ENCODE measurements around the gene IL23R. TPM values are rescaled to one million over a fixed set of nuclear protein-coding genes. Genes with fewer than 3 reads are reported as not detected.
A peak's percentile ranks its signal among the peaks of the same experiment; 100 is the strongest.
"Not testable (repeated sequence)": the region's sequence is repeated elsewhere in the genome, so short reads cannot be mapped to it uniquely, and the experiment has no call there.

IL23R gene
- polyA plus RNA-seq (ENCODE audit: insufficient read length in 4 of 4): under 1 TPM in 2 of 4 donors, not detected in 2; 0.08 to 0.09 TPM

GRCh38 chr1:67166196-67166595, at the start of gene IL23R:
Gene IL23R (plus strand): TSS chr1:67166454. CDS start chr1:67168121, 1,667 bp downstream.
- DNase-seq (ENCODE audit: low read depth in 4 of 4, low spot score in 2 of 4): no peak

- DNase-seq (ENCODE audit: low read depth in 4 of 4, low spot score in 2 of 4): no peak
Observed at GRCh38 chr1:67118191-67118590, 48.1 kb upstream of the IL23R start.

GRCh38 chr1:67118646-67119045, 47.6 kb upstream of the IL23R start:
- no peak for DNase-seq (ENCODE audit: low read depth in 4 of 4, low spot score in 2 of 4)

- no peak for DNase-seq (ENCODE audit: low read depth in 4 of 4, low spot score in 2 of 4)
Observed at GRCh38 chr1:67120855-67121619, 45.2 kb upstream of the IL23R start.

GRCh38 chr1:67124455-67124854, 41.8 kb upstream of the IL23R start:
- no peak for DNase-seq (ENCODE audit: low read depth in 4 of 4, low spot score in 2 of 4)

GRCh38 chr1:67126111-67126746, 40.0 kb upstream of the IL23R start:
- no peak for DNase-seq (ENCODE audit: low read depth in 4 of 4, low spot score in 2 of 4)

- no peak for DNase-seq (ENCODE audit: low read depth in 4 of 4, low spot score in 2 of 4)
Observed at GRCh38 chr1:67126974-67127373, 39.3 kb upstream of the IL23R start.

- DNase-seq (ENCODE audit: low read depth in 4 of 4, low spot score in 2 of 4): no peak
Observed at GRCh38 chr1:67130673-67131072, 35.6 kb upstream of the IL23R start.

- no peak for DNase-seq (ENCODE audit: low read depth in 4 of 4, low spot score in 2 of 4)
Observed at GRCh38 chr1:67133177-67133576, 33.1 kb upstream of the IL23R start.

GRCh38 chr1:67134695-67135094, 31.6 kb upstream of the IL23R start, which contains the start of gene C1orf141:
Gene C1orf141 (minus strand): TSS chr1:67134970. CDS start chr1:67127240, 7,730 bp downstream.
- DNase-seq (ENCODE audit: low read depth in 4 of 4, low spot score in 2 of 4): peak in 1 of 4 donors; percentile 55

GRCh38 chr1:67135354-67135753, 30.9 kb upstream of the IL23R start:
- DNase-seq (ENCODE audit: low read depth in 4 of 4, low spot score in 2 of 4): no peak

- no peak for DNase-seq (ENCODE audit: low read depth in 4 of 4, low spot score in 2 of 4)
Observed at GRCh38 chr1:67137307-67137753, 28.9 kb upstream of the IL23R start.

- no peak for DNase-seq (ENCODE audit: low read depth in 4 of 4, low spot score in 2 of 4)
Observed at GRCh38 chr1:67138813-67139499, 27.3 kb upstream of the IL23R start.

- no peak for DNase-seq (ENCODE audit: low read depth in 4 of 4, low spot score in 2 of 4)
Observed at GRCh38 chr1:67140460-67140859, 25.8 kb upstream of the IL23R start.

- not testable (repeated sequence) for DNase-seq (ENCODE audit: low read depth in 4 of 4, low spot score in 2 of 4)
Observed at GRCh38 chr1:67141832-67142231, 24.4 kb upstream of the IL23R start.

GRCh38 chr1:67142931-67143330, 23.3 kb upstream of the IL23R start:
- DNase-seq (ENCODE audit: low read depth in 4 of 4, low spot score in 2 of 4): no peak

- DNase-seq (ENCODE audit: low read depth in 4 of 4, low spot score in 2 of 4): no peak
Observed at GRCh38 chr1:67143966-67144365, 22.3 kb upstream of the IL23R start.

- DNase-seq (ENCODE audit: low read depth in 4 of 4, low spot score in 2 of 4): no peak
Observed at GRCh38 chr1:67144696-67145095, 21.6 kb upstream of the IL23R start.

- DNase-seq (ENCODE audit: low read depth in 4 of 4, low spot score in 2 of 4): no peak
Observed at GRCh38 chr1:67146101-67146500, 20.2 kb upstream of the IL23R start.

- DNase-seq (ENCODE audit: low read depth in 4 of 4, low spot score in 2 of 4): no peak
Observed at GRCh38 chr1:67146539-67146938, 19.7 kb upstream of the IL23R start.

GRCh38 chr1:67147973-67148372, 18.3 kb upstream of the IL23R start:
- not testable (repeated sequence) for DNase-seq (ENCODE audit: low read depth in 4 of 4, low spot score in 2 of 4)

Measured in left renal cortex interstitium (tissue), 4 donors.